Suprapubic skin (tissue), 4 donors: ENCODE measurements around the gene SPC24. TPM values are rescaled to one million over a fixed set of nuclear protein-coding genes. Genes with fewer than 3 reads are reported as not detected.

Source experiments
- DNase-seq, 2 donors: peaks; one replicate each; pipeline ENCODE4 v3.0.0-alpha.2; 2019; ENCODE audit warnings: low spot score in 2 of 2
- H3K27ac ChIP-seq: fragments of 200-600 bp; sonication (generic); one replicate; pipeline ENCODE4 v1.5.1; 2019
- H3K27me3 ChIP-seq: fragments of 200-600 bp; sonication (generic); one replicate; pipeline ENCODE4 v1.5.1; 2019
- H3K36me3 ChIP-seq: fragments of 200-600 bp; sonication (generic); one replicate; pipeline ENCODE4 v1.5.1; 2019
- H3K4me1 ChIP-seq: fragments of 200-600 bp; sonication (generic); one replicate; pipeline ENCODE4 v1.5.1; 2019
- H3K4me3 ChIP-seq: fragments of 200-600 bp; sonication (generic); one replicate; pipeline ENCODE4 v1.5.1; 2019; ENCODE audit warnings: mild to moderate bottlenecking
- H3K9me3 ChIP-seq: fragments of 200-600 bp; sonication (generic); one replicate; pipeline ENCODE4 v1.5.1; 2019
- EP300 ChIP-seq: sonication (generic); formaldehyde crosslinking; IDR thresholded peaks from one replicate; pipeline ENCODE4 v1.6.1; 2017; ENCODE audit warnings: antibody characterized with exemption
- POLR2A ChIP-seq, 2 donors: fragments of 450-650 bp; IDR thresholded peaks; one replicate each; pipeline ENCODE4 v1.6.1; 2017; ENCODE audit warnings: antibody characterized with exemption in 2 of 2, mild to moderate bottlenecking in 2 of 2, moderate library complexity in 2 of 2
- POLR2AphosphoS5 ChIP-seq, 3 donors: sonication (generic); formaldehyde crosslinking; IDR thresholded peaks; one replicate each; pipeline ENCODE4 v1.6.1; 2017; ENCODE audit warnings: antibody characterized with exemption in 3 of 3
- WGBS: methylation state at CpG from one replicate; pipeline ENCODE4 v1.1.5; 2018; 5-methylcytosine and 5-hydroxymethylcytosine counted together
- total RNA-seq, 4 donors: library from RNA; depleted of rRNA; stranded (reverse); fragments of >200 nt; gene quantifications; one replicate each; pipeline ENCODE4 v1.1.0, GENCODE V29; 2016
- TF ChIP-seq, protein P1 (sequence below), 2 donors: fragments of 200-600 bp in 1 of 2; fragments of 450-650 bp in 1 of 2; sonication (generic) in 1 of 2; IDR thresholded peaks; one replicate each; pipeline ENCODE4 v1.5.1; 2016 to 2019; ENCODE audit warnings: antibody characterized with exemption in 2 of 2, mild to moderate bottlenecking in 1 of 2, moderate library complexity in 1 of 2

The SPC24 gene
- total RNA-seq, 4 donors from 2014 or later, result 1.8 to 4.0 (median 3.7) TPM

DNA sequence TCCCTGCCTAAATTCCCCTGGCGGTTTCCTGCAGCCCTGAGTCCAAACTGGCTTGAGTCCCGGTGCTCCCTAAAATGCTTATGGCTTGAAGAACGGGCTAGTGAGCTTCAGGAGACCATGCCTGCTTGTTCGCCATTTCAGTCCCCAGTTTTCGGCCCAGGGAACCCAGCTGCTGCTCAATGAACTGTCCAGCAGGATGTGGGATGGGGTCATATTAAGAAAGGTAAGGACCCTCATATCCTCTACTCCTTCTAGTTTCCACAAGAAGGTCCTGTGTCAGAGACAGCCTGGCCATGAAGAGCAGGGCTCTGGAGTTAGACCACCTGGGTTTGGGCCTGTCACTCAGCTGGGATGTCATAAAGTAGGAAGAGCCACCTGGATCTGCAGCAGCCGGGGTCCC, 17.0 kb upstream of the SPC24 start:
- H3K27ac ChIP-seq, result no peak overlapping the region
- WGBS, result 81% methylated on average over 5 of the region's 6 CpGs

DNA sequence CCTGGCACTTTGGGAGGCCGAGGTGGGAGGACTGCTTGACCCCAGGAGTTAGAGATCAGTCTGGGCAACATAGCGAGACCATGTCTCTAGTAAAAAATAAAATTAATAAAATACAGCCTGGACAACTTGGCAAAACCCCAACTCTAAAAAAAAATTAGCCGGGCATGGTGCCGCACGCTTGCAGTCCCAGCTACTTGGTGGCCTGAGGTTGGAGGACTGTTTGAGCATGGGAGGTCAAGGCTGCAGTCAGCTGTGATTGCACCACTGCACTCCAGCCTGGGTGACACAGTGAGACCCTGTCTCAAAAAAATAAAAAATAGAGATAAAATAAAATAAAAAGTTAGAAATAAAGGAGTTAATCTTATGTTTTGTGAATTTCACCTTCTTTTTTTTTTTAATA, 15.6 kb upstream of the SPC24 start:
- Histone ChIP-seq H3K4me3 (no peak overlapping the region), H3K9me3 (no peaks in the 10 kb centered on the region), H3K4me1 (peaks cover 16% of the 10 kb centered on the region), H3K36me3 (peaks cover 78% of the 10 kb centered on the region), H3K27me3 (no peaks in the 10 kb centered on the region), H3K27ac (no peak overlapping the region)
- TF ChIP-seq POLR2A (IDR thresholded peaks at IDR 0.05), result no peak
- TF ChIP-seq POLR2AphosphoS5 (IDR thresholded peaks at IDR 0.05), result no peak
- TF ChIP-seq, protein P1, sequence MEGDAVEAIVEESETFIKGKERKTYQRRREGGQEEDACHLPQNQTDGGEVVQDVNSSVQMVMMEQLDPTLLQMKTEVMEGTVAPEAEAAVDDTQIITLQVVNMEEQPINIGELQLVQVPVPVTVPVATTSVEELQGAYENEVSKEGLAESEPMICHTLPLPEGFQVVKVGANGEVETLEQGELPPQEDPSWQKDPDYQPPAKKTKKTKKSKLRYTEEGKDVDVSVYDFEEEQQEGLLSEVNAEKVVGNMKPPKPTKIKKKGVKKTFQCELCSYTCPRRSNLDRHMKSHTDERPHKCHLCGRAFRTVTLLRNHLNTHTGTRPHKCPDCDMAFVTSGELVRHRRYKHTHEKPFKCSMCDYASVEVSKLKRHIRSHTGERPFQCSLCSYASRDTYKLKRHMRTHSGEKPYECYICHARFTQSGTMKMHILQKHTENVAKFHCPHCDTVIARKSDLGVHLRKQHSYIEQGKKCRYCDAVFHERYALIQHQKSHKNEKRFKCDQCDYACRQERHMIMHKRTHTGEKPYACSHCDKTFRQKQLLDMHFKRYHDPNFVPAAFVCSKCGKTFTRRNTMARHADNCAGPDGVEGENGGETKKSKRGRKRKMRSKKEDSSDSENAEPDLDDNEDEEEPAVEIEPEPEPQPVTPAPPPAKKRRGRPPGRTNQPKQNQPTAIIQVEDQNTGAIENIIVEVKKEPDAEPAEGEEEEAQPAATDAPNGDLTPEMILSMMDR (IDR thresholded peaks at IDR 0.05), result no peak
- no peak for TF ChIP-seq EP300
- DNase-seq, result no peak
- 77% methylated on average over 5 of the region's 5 CpGs for WGBS

More for the DNA sequence above, 17.0 kb upstream of the SPC24 start:
- Histone ChIP-seq H3K4me1 (peaks cover 8% of the 10 kb centered on the region), H3K36me3 (peaks cover 86% of the 10 kb centered on the region), H3K27me3 (no peaks in the 10 kb centered on the region), H3K9me3 (no peaks in the 10 kb centered on the region), H3K4me3 (no peak overlapping the region)
- TF ChIP-seq EP300 (no peak), POLR2AphosphoS5 (IDR thresholded peaks at IDR 0.05) (no peak), POLR2A (IDR thresholded peaks at IDR 0.05) (no peak)
- TF ChIP-seq, protein P1 (IDR thresholded peaks at IDR 0.05), result no peak
- no peak for DNase-seq

DNA sequence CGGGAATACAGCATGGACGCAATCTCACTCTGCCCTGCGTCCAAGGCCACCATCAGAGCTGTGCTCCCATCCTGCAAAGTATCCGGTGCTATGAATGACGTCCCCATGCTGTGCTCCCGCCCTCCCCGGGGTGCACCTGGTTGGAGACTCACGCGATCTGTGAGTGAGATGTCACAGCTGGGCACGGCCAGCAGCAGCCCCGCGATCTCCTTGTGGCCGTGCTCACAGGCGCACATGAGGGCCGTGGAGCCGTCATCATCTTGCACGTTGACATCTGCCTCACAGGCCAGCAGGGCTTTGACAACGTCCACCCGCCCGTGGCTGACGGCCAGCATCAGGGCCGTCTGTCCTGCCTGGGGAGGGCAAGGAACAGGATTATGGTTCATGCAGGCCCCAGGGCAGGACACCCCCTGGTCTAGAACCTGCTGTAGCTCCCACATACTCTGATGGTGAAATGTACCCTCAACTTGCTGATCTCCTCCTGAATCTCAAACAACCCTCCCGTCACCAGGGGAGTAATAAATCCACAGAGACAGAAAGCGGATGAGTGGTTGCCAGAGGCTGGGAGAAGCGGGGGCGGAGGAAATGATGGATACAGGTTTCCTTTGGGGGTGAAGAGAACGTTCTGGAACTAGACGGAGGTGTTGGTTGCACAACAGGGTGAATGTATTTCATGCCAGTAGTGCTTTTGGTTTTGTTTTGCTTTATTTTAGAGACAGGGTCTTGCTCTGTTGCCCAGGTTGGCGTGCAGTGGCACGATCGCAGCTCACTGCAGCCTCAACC, 14.5 kb upstream of the SPC24 start:
- no peak for DNase-seq
- Histone ChIP-seq H3K27ac (no peak overlapping the region), H3K4me1 (peaks cover 26% of the 10 kb centered on the region), H3K4me3 (no peak overlapping the region), H3K36me3 (peaks cover 70% of the 10 kb centered on the region), H3K9me3 (no peaks in the 10 kb centered on the region), H3K27me3 (no peaks in the 10 kb centered on the region)
- WGBS, result 89% methylated on average over 24 of the region's 31 CpGs
- TF ChIP-seq POLR2AphosphoS5 (IDR thresholded peaks at IDR 0.05), result no peak
- TF ChIP-seq EP300, result no peak
- TF ChIP-seq, protein P1 (IDR thresholded peaks at IDR 0.05), result no peak
- TF ChIP-seq POLR2A (IDR thresholded peaks at IDR 0.05), result no peak

DNA sequence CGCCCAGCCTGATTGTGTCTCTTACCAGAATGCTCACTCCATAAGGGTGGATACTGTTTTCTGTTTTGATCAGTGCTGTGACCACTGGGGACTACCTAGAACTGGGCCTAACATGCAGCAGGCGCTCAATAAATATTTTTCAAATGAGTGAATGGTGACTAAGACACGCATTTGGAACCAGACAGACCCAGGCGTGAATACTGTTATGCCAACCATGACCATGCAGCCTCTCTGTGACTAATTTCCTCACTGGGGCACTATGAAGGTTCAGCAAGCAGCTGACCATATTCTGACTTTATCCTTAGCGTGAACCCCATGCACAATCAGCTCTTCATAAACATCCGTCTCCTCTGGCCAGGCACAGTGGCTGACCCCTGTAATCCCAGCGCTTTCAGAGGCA, 13.0 kb upstream of the SPC24 start:
- Histone ChIP-seq H3K27me3 (no peaks in the 10 kb centered on the region), H3K9me3 (no peaks in the 10 kb centered on the region), H3K4me1 (peaks cover 26% of the 10 kb centered on the region), H3K27ac (no peak overlapping the region), H3K4me3 (no peak overlapping the region), H3K36me3 (peaks cover 55% of the 10 kb centered on the region)
- no peak for DNase-seq
- 68% methylated on average over 7 of the region's 7 CpGs for WGBS
- TF ChIP-seq POLR2AphosphoS5 (IDR thresholded peaks at IDR 0.05) (no peak), POLR2A (IDR thresholded peaks at IDR 0.05) (no peak), EP300 (no peak)
- TF ChIP-seq, protein P1 (IDR thresholded peaks at IDR 0.05), result no peak

DNA sequence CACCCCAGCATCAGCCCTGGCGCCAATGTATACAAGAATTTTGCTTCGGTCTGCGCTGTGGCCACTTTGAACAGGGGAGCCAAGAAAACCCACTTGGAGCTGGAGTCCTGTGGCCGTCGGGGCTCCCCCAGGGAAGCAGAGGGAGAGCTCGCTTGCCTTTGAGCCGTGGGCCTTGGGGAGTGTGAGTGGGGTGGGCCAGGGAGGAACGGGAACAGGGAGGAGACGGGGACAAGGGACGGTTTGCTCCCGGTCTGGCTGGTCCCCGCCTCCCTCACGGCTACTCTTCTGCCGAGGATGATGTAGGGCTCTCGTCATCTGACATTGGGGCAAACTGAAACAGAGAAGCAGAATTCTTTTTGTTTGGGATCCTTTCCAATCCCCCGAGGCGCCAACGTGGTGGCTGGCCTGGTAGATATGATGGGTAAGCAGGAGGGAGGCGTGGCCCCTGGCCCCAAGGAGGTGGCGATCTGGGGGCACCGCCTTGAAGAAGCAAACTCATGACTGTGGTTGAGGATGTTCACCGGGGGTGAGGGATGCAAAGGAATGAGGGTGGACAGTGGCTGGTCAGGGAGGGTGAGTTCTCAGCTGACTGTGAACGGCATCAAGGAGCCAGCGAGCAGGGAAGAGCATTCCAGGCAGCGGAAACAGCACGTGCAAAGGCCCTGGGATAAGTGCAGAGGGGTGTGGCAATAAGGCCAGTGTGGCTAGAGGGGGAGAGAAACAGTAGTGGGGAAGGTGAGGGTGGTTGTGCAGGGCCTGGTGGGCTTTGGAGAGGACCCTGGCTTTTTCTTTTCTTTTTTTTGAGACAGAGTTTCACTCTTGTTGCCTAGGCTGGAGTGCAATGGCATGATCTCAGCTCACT, 10.9 kb upstream of the SPC24 start:
- Histone ChIP-seq H3K4me1 (peaks cover 26% of the 10 kb centered on the region), H3K27ac (peak overlapping the region; percentile 82), H3K27me3 (no peaks in the 10 kb centered on the region), H3K4me3 (no peak overlapping the region), H3K9me3 (no peaks in the 10 kb centered on the region), H3K36me3 (peaks cover 38% of the 10 kb centered on the region)
- peak in 1 of 2 donors; percentile 82 for DNase-seq
- no peak for TF ChIP-seq EP300
- no peak for TF ChIP-seq POLR2A (IDR thresholded peaks at IDR 0.05)
- TF ChIP-seq, protein P1 (IDR thresholded peaks at IDR 0.05), result no peak
- no peak for TF ChIP-seq POLR2AphosphoS5 (IDR thresholded peaks at IDR 0.05)
- WGBS, result 55% methylated on average over 22 of the region's 26 CpGs
